Measurements from ENCODE around the gene TASP1. TPM values are rescaled to one million over a fixed set of nuclear protein-coding genes. Genes with fewer than 3 reads are reported as not detected.
"Not testable (repeated sequence)": the region's sequence is repeated elsewhere in the genome, so short reads cannot be mapped to it uniquely, and the experiment has no call there.

Gene TASP1
- total and polyA plus RNA-seq, 2 donors (not counting 3 experiments of a cell fraction or from before 2014, with no cell fraction given) = 3.5 to 8.9 TPM

DNA sequence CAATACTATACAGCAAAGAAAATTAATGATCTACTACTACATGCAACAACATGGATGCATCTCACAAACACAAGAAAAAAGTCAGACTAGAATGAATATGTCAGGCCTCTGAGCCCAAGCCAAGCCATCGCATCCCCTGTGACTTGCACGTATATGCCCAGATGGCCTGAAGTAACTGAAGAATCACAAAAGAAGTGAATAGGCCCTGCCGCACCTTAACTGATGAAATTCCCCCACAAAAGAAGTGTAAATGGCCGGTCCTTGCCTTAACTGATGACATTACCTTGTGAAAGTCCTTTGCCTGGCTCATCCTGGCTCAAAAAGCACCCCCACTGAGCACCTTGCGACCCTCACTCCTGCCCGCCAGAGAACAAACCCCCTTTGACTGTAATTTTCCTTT, 280.9 kb downstream of the TASP1 start:
- H3K9me3 ChIP-seq (replicated peaks; ENCODE audit: control insufficient read depth, insufficient read depth, low read length); H4K20me1 ChIP-seq (replicated peaks; ENCODE audit: control insufficient read depth, extremely low read depth, insufficient read depth, low read length); H3K9ac ChIP-seq (replicated peaks; ENCODE audit: extremely low read depth, insufficient read depth, low read length); H3K4me3 ChIP-seq (replicated peaks in 1 of 3; ENCODE audit: insufficient read depth in 1 of 3, low read depth in 1 of 3, low read length in 3 of 3); H3K36me3 ChIP-seq (ENCODE audit: control insufficient read depth in 2 of 2, extremely low read depth in 1 of 2, insufficient read depth in 2 of 2, low read length in 2 of 2); H3K9me1 ChIP-seq (replicated peaks; ENCODE audit: control insufficient read depth, extremely low read depth, insufficient read depth, low read length); POLR2A ChIA-PET; H2AFZ ChIP-seq (ENCODE audit: low read depth, low read length); H3K27ac ChIP-seq (ENCODE audit: insufficient read depth, low read depth, low read length); H3K27me3 ChIP-seq (ENCODE audit: control insufficient read depth in 2 of 2, insufficient read depth in 2 of 2, low read length in 2 of 2); BruUV-seq (replicated peaks); DNase-seq (ENCODE audit: low read depth, low spot score); dilution Hi-C loops (cut with MboI; ENCODE audit: extremely low pct_ligation_motif_present, low sequenced_read_pairs); H3K4me2 ChIP-seq (ENCODE audit: insufficient read depth, low read length); FAIRE-seq; intact Hi-C loops (cut with micrococcal nuclease); H3K4me1 ChIP-seq (ENCODE audit: control insufficient read depth, extremely low read depth, insufficient read depth, low read length); H3K79me2 ChIP-seq (ENCODE audit: control insufficient read depth, insufficient read depth, low read length); CTCF ChIA-PET: not testable (repeated sequence)

DNA sequence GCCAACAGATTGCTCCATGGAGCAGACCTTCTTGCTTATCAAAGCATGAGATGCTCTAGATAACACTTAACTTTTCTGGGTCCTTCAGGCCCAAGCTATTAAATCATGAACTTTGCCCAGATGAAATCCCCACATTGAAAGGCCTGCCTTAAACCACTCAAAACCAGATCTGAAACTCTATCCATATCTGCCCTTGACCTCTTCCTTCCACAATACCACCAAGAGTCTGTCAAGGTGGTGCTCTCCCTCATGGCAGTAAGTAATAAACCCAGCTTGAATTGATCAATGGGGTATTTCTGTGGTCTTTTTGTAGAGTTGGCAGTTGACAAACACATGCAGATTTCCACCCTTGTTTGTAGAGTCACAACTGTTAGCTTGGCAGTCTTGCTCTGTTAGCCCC, 282.1 kb downstream of the TASP1 start:
- intact Hi-C loops (cut with micrococcal nuclease) = no loop called here
- no peak for DNase-seq (ENCODE audit: low read depth, low spot score)
- Histone ChIP-seq H2AFZ (ENCODE audit: low read depth, low read length) (no peak overlapping the region), H3K4me3 (replicated peaks in 1 of 3; ENCODE audit: insufficient read depth in 1 of 3, low read depth in 1 of 3, low read length in 3 of 3) (no peak overlapping the region), H4K20me1 (replicated peaks; ENCODE audit: control insufficient read depth, extremely low read depth, insufficient read depth, low read length) (no peaks in the 10 kb centered on the region), H3K9ac (replicated peaks; ENCODE audit: extremely low read depth, insufficient read depth, low read length) (no peak overlapping the region), H3K4me2 (ENCODE audit: insufficient read depth, low read length) (no peak overlapping the region), H3K4me1 (ENCODE audit: control insufficient read depth, extremely low read depth, insufficient read depth, low read length) (no peaks in the 10 kb centered on the region), H3K36me3 (ENCODE audit: control insufficient read depth in 2 of 2, extremely low read depth in 1 of 2, insufficient read depth in 2 of 2, low read length in 2 of 2) (no peaks in the 10 kb centered on the region), H3K9me3 (replicated peaks; ENCODE audit: control insufficient read depth, insufficient read depth, low read length) (no peaks in the 10 kb centered on the region), H3K9me1 (replicated peaks; ENCODE audit: control insufficient read depth, extremely low read depth, insufficient read depth, low read length) (no peaks in the 10 kb centered on the region), H3K79me2 (ENCODE audit: control insufficient read depth, insufficient read depth, low read length) (no peaks in the 10 kb centered on the region), H3K27me3 (ENCODE audit: control insufficient read depth in 2 of 2, insufficient read depth in 2 of 2, low read length in 2 of 2) (peaks cover 0 to 2% of the 10 kb centered on the region in 2 experiments), H3K27ac (ENCODE audit: insufficient read depth, low read depth, low read length) (no peak overlapping the region)
- FAIRE-seq = no peak
- no TSS peak for BruUV-seq (replicated peaks)
- CTCF ChIA-PET = interaction anchor here (1.2 to 1.8 kb wide), 3 partner anchors 16 to 190 kb away, joined by 4 to 6 read pairs (median 5); no protein-coding TSS in a partner anchor
- TF ChIP-seq MYC (IDR thresholded peaks at IDR 0.05; ENCODE audit: low read depth, low read length) (no peak), JUN (IDR thresholded peaks at IDR 0.05; ENCODE audit: borderline replicate concordance, insufficient read depth, insufficient read length, low read depth) (no peak), FOS (IDR thresholded peaks at IDR 0.05; ENCODE audit: borderline replicate concordance, insufficient read depth, low read length) (no peak), POLR2A (IDR thresholded peaks at IDR 0.05; ENCODE audit: low read depth, low read length) (no peak)
- TF ChIP-seq, protein P1, sequence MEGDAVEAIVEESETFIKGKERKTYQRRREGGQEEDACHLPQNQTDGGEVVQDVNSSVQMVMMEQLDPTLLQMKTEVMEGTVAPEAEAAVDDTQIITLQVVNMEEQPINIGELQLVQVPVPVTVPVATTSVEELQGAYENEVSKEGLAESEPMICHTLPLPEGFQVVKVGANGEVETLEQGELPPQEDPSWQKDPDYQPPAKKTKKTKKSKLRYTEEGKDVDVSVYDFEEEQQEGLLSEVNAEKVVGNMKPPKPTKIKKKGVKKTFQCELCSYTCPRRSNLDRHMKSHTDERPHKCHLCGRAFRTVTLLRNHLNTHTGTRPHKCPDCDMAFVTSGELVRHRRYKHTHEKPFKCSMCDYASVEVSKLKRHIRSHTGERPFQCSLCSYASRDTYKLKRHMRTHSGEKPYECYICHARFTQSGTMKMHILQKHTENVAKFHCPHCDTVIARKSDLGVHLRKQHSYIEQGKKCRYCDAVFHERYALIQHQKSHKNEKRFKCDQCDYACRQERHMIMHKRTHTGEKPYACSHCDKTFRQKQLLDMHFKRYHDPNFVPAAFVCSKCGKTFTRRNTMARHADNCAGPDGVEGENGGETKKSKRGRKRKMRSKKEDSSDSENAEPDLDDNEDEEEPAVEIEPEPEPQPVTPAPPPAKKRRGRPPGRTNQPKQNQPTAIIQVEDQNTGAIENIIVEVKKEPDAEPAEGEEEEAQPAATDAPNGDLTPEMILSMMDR (IDR thresholded peaks at IDR 0.05; ENCODE audit: extremely low read depth in 1 of 2, insufficient read depth in 1 of 2, low read depth in 1 of 2, low read length in 2 of 2) = no peak
- dilution Hi-C loops (cut with MboI; ENCODE audit: extremely low pct_ligation_motif_present, low sequenced_read_pairs) = no loop called here
- POLR2A ChIA-PET = no interaction called here

Data from endothelial cell of umbilical vein (primary cell).